ENCODE measurements around the gene KIF21B.

DNA sequence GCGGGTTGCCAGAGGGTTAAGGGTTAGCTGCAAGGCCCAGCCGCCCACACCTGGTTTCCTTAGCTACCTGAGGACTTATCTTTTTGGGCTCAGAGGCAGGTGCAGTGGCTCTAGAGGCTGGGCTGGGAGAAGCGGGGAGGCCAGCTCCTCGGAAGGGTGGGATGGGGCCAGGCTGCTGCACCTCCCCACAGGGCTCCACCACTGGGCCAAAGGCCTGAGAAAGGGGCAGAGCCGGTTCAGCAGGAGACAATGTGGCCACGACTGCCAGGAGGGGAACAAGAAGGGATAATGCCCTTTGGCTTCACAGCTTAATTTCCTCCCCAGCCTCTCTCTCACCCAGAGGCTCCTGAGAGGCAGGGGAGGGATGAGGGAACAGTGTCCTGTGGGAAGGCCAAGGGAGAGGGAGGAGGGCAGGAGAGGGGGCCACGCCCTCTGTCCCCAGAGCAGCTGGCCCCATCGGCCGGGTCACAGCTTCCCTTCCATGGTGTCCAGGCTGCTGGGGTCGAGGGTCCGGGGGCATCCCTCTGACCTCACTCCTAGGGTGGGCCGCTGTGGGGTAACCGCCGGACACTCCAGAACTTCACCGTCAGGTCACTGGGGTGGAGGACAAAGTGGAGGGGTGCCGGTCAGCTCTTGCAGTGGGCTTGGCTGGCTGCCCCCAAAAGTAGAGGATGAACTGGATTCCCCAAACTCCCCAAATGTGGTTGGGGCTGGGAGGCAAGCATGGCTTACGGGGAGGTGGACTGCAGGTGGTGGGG, 50.4 kb downstream of the KIF21B start:
- TF ChIP-seq, protein P1, sequence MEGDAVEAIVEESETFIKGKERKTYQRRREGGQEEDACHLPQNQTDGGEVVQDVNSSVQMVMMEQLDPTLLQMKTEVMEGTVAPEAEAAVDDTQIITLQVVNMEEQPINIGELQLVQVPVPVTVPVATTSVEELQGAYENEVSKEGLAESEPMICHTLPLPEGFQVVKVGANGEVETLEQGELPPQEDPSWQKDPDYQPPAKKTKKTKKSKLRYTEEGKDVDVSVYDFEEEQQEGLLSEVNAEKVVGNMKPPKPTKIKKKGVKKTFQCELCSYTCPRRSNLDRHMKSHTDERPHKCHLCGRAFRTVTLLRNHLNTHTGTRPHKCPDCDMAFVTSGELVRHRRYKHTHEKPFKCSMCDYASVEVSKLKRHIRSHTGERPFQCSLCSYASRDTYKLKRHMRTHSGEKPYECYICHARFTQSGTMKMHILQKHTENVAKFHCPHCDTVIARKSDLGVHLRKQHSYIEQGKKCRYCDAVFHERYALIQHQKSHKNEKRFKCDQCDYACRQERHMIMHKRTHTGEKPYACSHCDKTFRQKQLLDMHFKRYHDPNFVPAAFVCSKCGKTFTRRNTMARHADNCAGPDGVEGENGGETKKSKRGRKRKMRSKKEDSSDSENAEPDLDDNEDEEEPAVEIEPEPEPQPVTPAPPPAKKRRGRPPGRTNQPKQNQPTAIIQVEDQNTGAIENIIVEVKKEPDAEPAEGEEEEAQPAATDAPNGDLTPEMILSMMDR (IDR thresholded peaks at IDR 0.05; ENCODE audit: low read depth, low read length) = no peak
- TF ChIP-seq EZH2phosphoT487 (IDR thresholded peaks at IDR 0.05; ENCODE audit: low read depth) = no peak

Measured in OCI-LY3 (cell line).